Measurements from ENCODE around the gene DIS3L2. TPM values are rescaled to one million over a fixed set of nuclear protein-coding genes. Genes with fewer than 3 reads are reported as not detected.

The DIS3L2 gene
- total and polyA plus RNA-seq, 2 of the 4 experiments (the other 2 are of a cell fraction) = 14.7 to 19.2 TPM

GRCh38 chr2:232183279-232183678, 221.8 kb downstream of the DIS3L2 start:
- Histone ChIP-seq H2AK5ac (ENCODE audit: low read depth, low read length) (no peak overlapping the region), H2BK120ac (ENCODE audit: low read depth, low read length) (no peak overlapping the region), H3K27me3 (ENCODE audit: control insufficient read depth, insufficient read depth, low read length) (no peaks in the 10 kb centered on the region), H3K9ac (ENCODE audit: low read depth, low read length) (no peak overlapping the region), H2BK5ac (ENCODE audit: low read depth, low read length, poor library complexity, severe bottlenecking) (no peak overlapping the region), H3K4ac (ENCODE audit: low read depth, low read length) (no peak overlapping the region), H3K36me3 (ENCODE audit: control insufficient read depth, insufficient read depth, low read length) (peaks cover 2% of the 10 kb centered on the region; the same call in 1 of the 2 replicates), H3K18ac (ENCODE audit: low read depth, low read length) (no peak overlapping the region), H4K5ac (ENCODE audit: low read depth, low read length) (no peak overlapping the region), H4K91ac (ENCODE audit: insufficient read depth, low read depth, low read length) (no peak overlapping the region), H3K4me1 (ENCODE audit: control insufficient read depth, insufficient read depth, low read length) (no peaks in the 10 kb centered on the region), H3K14ac (replicated peaks; ENCODE audit: low read depth, low read length) (no peak overlapping the region), H4K20me1 (ENCODE audit: insufficient read depth, low read length) (no peaks in the 10 kb centered on the region), H3K9me3 (ENCODE audit: control insufficient read depth, insufficient read depth, low read length) (no peaks in the 10 kb centered on the region), H2AFZ (replicated peaks; ENCODE audit: low read length, poor library complexity) (no peak overlapping the region), H2BK20ac (ENCODE audit: low read depth, low read length) (no peak overlapping the region), H3K4me3 (ENCODE audit: insufficient read depth, low read depth, low read length) (no peak overlapping the region), H3K56ac (ENCODE audit: extremely low read depth, insufficient read depth, low read length) (no peak overlapping the region), H3K79me1 (ENCODE audit: low read depth in 1 of 2, low read length in 2 of 2) (no peaks in the 10 kb centered on the region; a peak in 1 of 4 replicates), H2BK15ac (ENCODE audit: low read depth, low read length) (no peak overlapping the region), H3K27ac (ENCODE audit: insufficient read depth, low read length) (no peak overlapping the region), H4K8ac (ENCODE audit: low read depth in 2 of 2, low read length in 2 of 2) (no peak overlapping the region), H3K9me1 (ENCODE audit: insufficient read depth, low read length) (no peaks in the 10 kb centered on the region), H3K23ac (ENCODE audit: low read depth, low read length) (no peak overlapping the region), H3K4me2 (ENCODE audit: low read depth, low read length) (no peak overlapping the region), H2AK9ac (replicated peaks; ENCODE audit: low read depth, low read length, poor library complexity) (no peak overlapping the region)
- no TSS peak for BruUV-seq (replicated peaks)
- TF ChIP-seq MAFK (IDR thresholded peaks at IDR 0.05; ENCODE audit: low read depth, low read length) (peak; percentile 54), MXI1 (IDR thresholded peaks at IDR 0.05; ENCODE audit: borderline replicate concordance, low read depth, low read length) (no peak), CHD1 (IDR thresholded peaks at IDR 0.05; ENCODE audit: low read depth, low read length) (no peak)
- DNase-seq (no peak), ATAC-seq (ENCODE audit: low read depth) (no peak)
- CTCF ChIA-PET = no interaction called here
- POLR2A ChIA-PET (ENCODE audit: unreplicated experiment) = no interaction called here
- dilution Hi-C loops (cut with HindIII; ENCODE audit: low sequenced_read_pairs, unreplicated experiment) = no loop called here
- in situ Hi-C loops (cut with MboI; ENCODE audit: low sequenced_read_pairs) = no loop called here
- no CpG with 5 or more reads among the region's 2 CpGs for WGBS, 2 experiments (ENCODE audit: extremely low coverage in 2 of 2, insufficient read length in 1 of 2)
- intact Hi-C loops (cut with micrococcal nuclease) = no loop called here
